IMR-90 (cell line): ENCODE measurements around the gene DSCAM. TPM values are rescaled to one million over a fixed set of nuclear protein-coding genes. Genes with fewer than 3 reads are reported as not detected.

Experiments
- ATAC-seq: fragments of 200-7000 bp; cut with Tn5 transposase; 2 replicates; pipeline ENCODE4 v1.9.1; 2020; ENCODE audit warnings: low read depth, mild to moderate bottlenecking, moderate library complexity
- BruUV-seq: library from RNA; stranded (reverse); fragments of 400-500 nt; replicated peaks from 2 replicates; lab custom pipeline; 2021; lab: Mats Ljungman, UMichigan
- CTCF ChIA-PET: fragments of 300-600 bp; formaldehyde crosslinking; extraction: SDS; loops from one replicate; lab custom pipeline; 2021; ENCODE audit warnings: antibody characterized with exemption; lab: Yijun Ruan, JAX
- POLR2A ChIA-PET: fragments of 300-600 bp; sonication (Branson Sonifier 250); formaldehyde crosslinking; loops from one replicate; lab custom pipeline; 2022; ENCODE audit warnings: antibody characterized with exemption; ENCODE audit not compliant: unreplicated experiment; lab: Charles Lee
- DNase-seq: peaks from one replicate; pipeline ENCODE4 v3.0.0; 2013
- H2AFZ ChIP-seq: replicated peaks from 2 replicates; pipeline ENCODE3; 2013; ENCODE audit warnings: low read length, mild to moderate bottlenecking; ENCODE audit not compliant: poor library complexity
- H2AK5ac ChIP-seq: 2 replicates; pipeline ENCODE4 v1.6.1; 2013; ENCODE audit warnings: low read depth, low read length, inconsistent platforms
- H2AK9ac ChIP-seq: replicated peaks from 2 replicates; pipeline ENCODE3; 2013; ENCODE audit warnings: mild to moderate bottlenecking, low read depth, low read length, moderate library complexity; ENCODE audit not compliant: poor library complexity
- H2BK120ac ChIP-seq: 2 replicates; pipeline ENCODE4 v1.6.1; 2013; ENCODE audit warnings: low read depth, low read length, inconsistent platforms
- H2BK15ac ChIP-seq: 3 replicates; pipeline ENCODE4 v1.6.1; 2013; ENCODE audit warnings: low read depth, low read length, inconsistent platforms
- H2BK20ac ChIP-seq: 2 replicates; pipeline ENCODE4 v1.6.1; 2013; ENCODE audit warnings: low read depth, mild to moderate bottlenecking, inconsistent platforms, low read length, moderate library complexity
- H2BK5ac ChIP-seq: 2 replicates; pipeline ENCODE4 v1.6.1; 2013; ENCODE audit warnings: mild to moderate bottlenecking, low read depth, low read length, inconsistent platforms; ENCODE audit not compliant: poor library complexity, severe bottlenecking
- H3K14ac ChIP-seq: replicated peaks from 2 replicates; pipeline ENCODE4 v1.6.1; 2013; ENCODE audit warnings: low read depth, low read length, inconsistent platforms
- H3K18ac ChIP-seq: 2 replicates; pipeline ENCODE4 v1.6.1; 2013; ENCODE audit warnings: low read depth, low read length, control low read depth
- H3K23ac ChIP-seq: 2 replicates; pipeline ENCODE4 v1.6.1; 2013; ENCODE audit warnings: low read depth, low read length, inconsistent platforms
- H3K27ac ChIP-seq: 2 replicates; pipeline ENCODE4 v1.5.1; 2013; ENCODE audit warnings: mild to moderate bottlenecking, control low read depth, low read length; ENCODE audit not compliant: insufficient read depth
- H3K27me3 ChIP-seq: 2 replicates; pipeline ENCODE4 v1.6.1; 2013; ENCODE audit warnings: low read length; ENCODE audit not compliant: control insufficient read depth, insufficient read depth
- H3K36me3 ChIP-seq: 2 replicates; pipeline ENCODE4 v1.6.1; 2013; ENCODE audit warnings: low read length, mixed read lengths; ENCODE audit not compliant: control insufficient read depth, insufficient read depth
- H3K4ac ChIP-seq: 2 replicates; pipeline ENCODE4 v1.6.1; 2013; ENCODE audit warnings: low read depth, low read length, inconsistent platforms
- H3K4me1 ChIP-seq: 2 replicates; pipeline ENCODE4 v1.6.1; 2013; ENCODE audit warnings: low read length, mixed read lengths; ENCODE audit not compliant: control insufficient read depth, insufficient read depth
- H3K4me2 ChIP-seq: 2 replicates; pipeline ENCODE4 v1.6.1; 2013; ENCODE audit warnings: low read depth, mild to moderate bottlenecking, control low read depth, low read length, moderate library complexity
- H3K4me3 ChIP-seq: 2 replicates; pipeline ENCODE4 v1.5.1; 2013; ENCODE audit warnings: low read depth, mild to moderate bottlenecking, control low read depth, low read length, moderate library complexity; ENCODE audit not compliant: insufficient read depth
- H3K56ac ChIP-seq: 2 replicates; pipeline ENCODE4 v1.6.1; 2013; ENCODE audit warnings: low read length, inconsistent platforms; ENCODE audit not compliant: insufficient read depth; ENCODE audit errors: extremely low read depth
- H3K79me1 ChIP-seq, 2 experiments: 2 replicates each; pipeline ENCODE4 v1.6.1; 2013; ENCODE audit warnings: low read length in 2 of 2, inconsistent platforms in 1 of 2, low read depth in 1 of 2
- H3K9ac ChIP-seq: 2 replicates; pipeline ENCODE4 v1.6.1; 2013; ENCODE audit warnings: low read depth, low read length, control low read depth
- H3K9me1 ChIP-seq: 2 replicates; pipeline ENCODE4 v1.6.1; 2013; ENCODE audit warnings: low read length, inconsistent platforms; ENCODE audit not compliant: insufficient read depth
- H3K9me3 ChIP-seq: 2 replicates; pipeline ENCODE4 v1.6.1; 2013; ENCODE audit warnings: low read length; ENCODE audit not compliant: control insufficient read depth, insufficient read depth
- H4K20me1 ChIP-seq: 2 replicates; pipeline ENCODE4 v1.6.1; 2013; ENCODE audit warnings: low read length, inconsistent platforms; ENCODE audit not compliant: insufficient read depth
- H4K5ac ChIP-seq: 2 replicates; pipeline ENCODE4 v1.6.1; 2013; ENCODE audit warnings: mild to moderate bottlenecking, low read depth, low read length, control low read depth
- H4K8ac ChIP-seq, 2 experiments: 2 replicates each; pipeline ENCODE4 v1.6.1; 2013; ENCODE audit warnings: low read depth in 2 of 2, low read length in 2 of 2, control low read depth in 1 of 2, inconsistent platforms in 1 of 2
- H4K91ac ChIP-seq: 2 replicates; pipeline ENCODE4 v1.6.1; 2013; ENCODE audit warnings: low read depth, low read length, inconsistent platforms; ENCODE audit not compliant: insufficient read depth
- BHLHE40 ChIP-seq: fragments of 150-350 bp; IDR thresholded peaks from 2 replicates; pipeline ENCODE4 v1.6.1; 2016; ENCODE audit warnings: mild to moderate bottlenecking, low read depth, low read length
- CEBPB ChIP-seq: IDR thresholded peaks from 2 replicates; pipeline ENCODE4 v1.6.1; 2012; ENCODE audit warnings: low read depth, low read length, improper control_type of control experiment
- CHD1 ChIP-seq: IDR thresholded peaks from 2 replicates; pipeline ENCODE4 v1.6.1; 2012; ENCODE audit warnings: low read depth, low read length, improper control_type of control experiment
- ELK1 ChIP-seq: fragments of 150-350 bp; IDR thresholded peaks from 2 replicates; pipeline ENCODE4 v1.6.1; 2016; ENCODE audit warnings: low read depth, mild to moderate bottlenecking, low read length, moderate library complexity, borderline replicate concordance
- FOS ChIP-seq: fragments of 150-350 bp; IDR thresholded peaks from 2 replicates; pipeline ENCODE4 v1.6.1; 2016; ENCODE audit warnings: low read depth, low read length
- MAFK ChIP-seq: IDR thresholded peaks from 2 replicates; pipeline ENCODE4 v1.6.1; 2012; ENCODE audit warnings: low read depth, low read length, improper control_type of control experiment
- MAZ ChIP-seq: IDR thresholded peaks from 2 replicates; pipeline ENCODE4 v1.6.1; 2012; ENCODE audit warnings: low read depth, mild to moderate bottlenecking, low read length, improper control_type of control experiment, moderate library complexity, borderline replicate concordance
- MXI1 ChIP-seq: IDR thresholded peaks from 2 replicates; pipeline ENCODE4 v1.6.1; 2012; ENCODE audit warnings: low read depth, mild to moderate bottlenecking, low read length, moderate library complexity, borderline replicate concordance
- NFE2L2 ChIP-seq: fragments of 150-350 bp; IDR thresholded peaks from 2 replicates; pipeline ENCODE4 v1.6.1; 2016; ENCODE audit warnings: low read depth, mild to moderate bottlenecking, low read length
- POLR2A ChIP-seq: IDR thresholded peaks from 2 replicates; pipeline ENCODE4 v1.6.1; 2012; ENCODE audit warnings: mild to moderate bottlenecking, low read depth, low read length
- RAD21 ChIP-seq: IDR thresholded peaks from 2 replicates; pipeline ENCODE4 v1.6.1; 2012; ENCODE audit warnings: low read length, improper control_type of control experiment
- RCOR1 ChIP-seq: IDR thresholded peaks from 2 replicates; pipeline ENCODE4 v1.6.1; 2012; ENCODE audit warnings: mild to moderate bottlenecking, low read length, improper control_type of control experiment; ENCODE audit not compliant: insufficient replicate concordance
- RFX5 ChIP-seq: IDR thresholded peaks from 2 replicates; pipeline ENCODE4 v1.8.0; 2012; ENCODE audit warnings: low read depth, mild to moderate bottlenecking, low read length, moderate library complexity
- SMC3 ChIP-seq: fragments of 150-350 bp; IDR thresholded peaks from 2 replicates; pipeline ENCODE4 v1.6.1; 2016; ENCODE audit warnings: low read depth, mild to moderate bottlenecking, antibody characterized with exemption, low read length, moderate library complexity
- USF2 ChIP-seq: fragments of 150-350 bp; IDR thresholded peaks from 2 replicates; pipeline ENCODE4 v1.6.1; 2017; ENCODE audit warnings: mild to moderate bottlenecking, antibody characterized with exemption, low read length, low read depth
- WGBS, 2 experiments: methylation state at CpG; one replicate each; pipeline versions ENCODE4 v1.1.5 to v1.1.7; 2013; ENCODE audit warnings: missing lambda C conversion rate in 2 of 2; ENCODE audit not compliant: insufficient read length in 1 of 2; ENCODE audit errors: extremely low coverage in 2 of 2; 5-methylcytosine and 5-hydroxymethylcytosine counted together
- dilution Hi-C: fragments of 300-500 bp; cut with HindIII; formaldehyde crosslinking; loops from one replicate; pipeline ENCODE4 v1.14.3; 2018; ENCODE audit warnings: low sequenced_read_pairs; ENCODE audit not compliant: unreplicated experiment
- in situ Hi-C: fragments of 300-500 bp; cut with MboI; formaldehyde crosslinking; loops from 3 replicates; pipeline ENCODE4 v1.14.3; 2019; ENCODE audit warnings: low sequenced_read_pairs, inconsistent platforms, mixed read lengths
- intact Hi-C: fragments of 100-400 bp; cut with micrococcal nuclease; formaldehyde crosslinking; loops from 2 replicates; pipeline ENCODE4 v1.10.0; 2022
- polyA plus RNA-seq, 3 experiments: library from polyadenylated mRNA; depleted of rRNA; stranded (reverse); fragments of >200 nt; gene quantifications; 2 replicates each; pipeline ENCODE4 v1.2.3, GENCODE V29; 2012; ENCODE audit warnings: low replicate concordance in 1 of 3
- total RNA-seq: library from RNA; depleted of rRNA; stranded (reverse); fragments of >200 nt; gene quantifications from 2 replicates; pipeline ENCODE4 v1.2.3, GENCODE V29; 2012
- TF ChIP-seq, protein P1 (sequence below): conservative IDR thresholded peaks from 2 replicates; pipeline ENCODE4 v1.5.1; 2012; ENCODE audit warnings: mild to moderate bottlenecking, low read depth, low read length, improper control_type of control experiment

The DSCAM gene
- total and polyA plus RNA-seq, 2 of the 4 experiments (the other 2 are of a cell fraction), result under 0.01 to 0.02 TPM

- intact Hi-C loops, result loop anchor here (5.0 kb wide), 1 partner anchor 927 kb away; no protein-coding TSS in a partner anchor
- Histone ChIP-seq H3K18ac (no peak overlapping the region), H3K56ac (no peak overlapping the region), H3K4me3 (no peak overlapping the region), H3K4ac (no peak overlapping the region), H2BK5ac (no peak overlapping the region), H3K14ac (no peak overlapping the region), H3K27ac (no peak overlapping the region), H3K9me1 (no peaks in the 10 kb centered on the region), H4K5ac (no peak overlapping the region), H3K9ac (no peak overlapping the region), H3K23ac (no peak overlapping the region), H2AK5ac (no peak overlapping the region), H2AFZ (no peak overlapping the region), H3K27me3 (no peaks in the 10 kb centered on the region), H3K36me3 (no peaks in the 10 kb centered on the region), H2BK15ac (no peak overlapping the region), H3K4me2 (no peak overlapping the region), H3K4me1 (no peaks in the 10 kb centered on the region), H4K8ac (no peak overlapping the region), H2AK9ac (no peak overlapping the region), H4K91ac (no peak overlapping the region), H4K20me1 (no peaks in the 10 kb centered on the region), H3K79me1 (no peaks in the 10 kb centered on the region), H2BK20ac (no peak overlapping the region), H3K9me3 (peaks cover 24% of the 10 kb centered on the region), H2BK120ac (no peak overlapping the region)
- POLR2A ChIA-PET, result no interaction called here
- TF ChIP-seq USF2, result no peak
- no peak for TF ChIP-seq RCOR1
- no peak for TF ChIP-seq POLR2A
- TF ChIP-seq BHLHE40, result no peak
- TF ChIP-seq SMC3, result no peak
- TF ChIP-seq ELK1, result no peak
- no peak for TF ChIP-seq RFX5
- no peak for TF ChIP-seq MAZ
- TF ChIP-seq, protein P1, sequence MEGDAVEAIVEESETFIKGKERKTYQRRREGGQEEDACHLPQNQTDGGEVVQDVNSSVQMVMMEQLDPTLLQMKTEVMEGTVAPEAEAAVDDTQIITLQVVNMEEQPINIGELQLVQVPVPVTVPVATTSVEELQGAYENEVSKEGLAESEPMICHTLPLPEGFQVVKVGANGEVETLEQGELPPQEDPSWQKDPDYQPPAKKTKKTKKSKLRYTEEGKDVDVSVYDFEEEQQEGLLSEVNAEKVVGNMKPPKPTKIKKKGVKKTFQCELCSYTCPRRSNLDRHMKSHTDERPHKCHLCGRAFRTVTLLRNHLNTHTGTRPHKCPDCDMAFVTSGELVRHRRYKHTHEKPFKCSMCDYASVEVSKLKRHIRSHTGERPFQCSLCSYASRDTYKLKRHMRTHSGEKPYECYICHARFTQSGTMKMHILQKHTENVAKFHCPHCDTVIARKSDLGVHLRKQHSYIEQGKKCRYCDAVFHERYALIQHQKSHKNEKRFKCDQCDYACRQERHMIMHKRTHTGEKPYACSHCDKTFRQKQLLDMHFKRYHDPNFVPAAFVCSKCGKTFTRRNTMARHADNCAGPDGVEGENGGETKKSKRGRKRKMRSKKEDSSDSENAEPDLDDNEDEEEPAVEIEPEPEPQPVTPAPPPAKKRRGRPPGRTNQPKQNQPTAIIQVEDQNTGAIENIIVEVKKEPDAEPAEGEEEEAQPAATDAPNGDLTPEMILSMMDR, result no peak
- TF ChIP-seq FOS, result no peak
- TF ChIP-seq CHD1, result no peak
- TF ChIP-seq MAFK, result no peak
- TF ChIP-seq NFE2L2, result no peak
- no peak for TF ChIP-seq RAD21
- no peak for TF ChIP-seq MXI1
- no peak for TF ChIP-seq CEBPB
- in situ Hi-C loops, result no loop called here
- dilution Hi-C loops, result no loop called here
- DNase-seq, result no peak
- no peak for ATAC-seq
- no CpG with 5 or more reads among the region's 3 CpGs for WGBS, 2 experiments
- CTCF ChIA-PET, result no interaction called here
- no TSS peak for BruUV-seq
Measured at GRCh38 chr21:40140675-40141074, 706.3 kb downstream of the DSCAM start.
